Activated CD8-positive, alpha-beta T cell treated with anti-CD3 and anti-CD28 coated beads for 36 hours (primary cell): ENCODE data around the gene PTGES2. TPM values are rescaled to one million over a fixed set of nuclear protein-coding genes. Genes with fewer than 3 reads are reported as not detected.

Source experiments
- ATAC-seq: fragments of 200-7000 bp; cut with Tn5 transposase; one replicate; pipeline ENCODE4 v1.10.0; 2021; ENCODE audit warnings: mild to moderate bottlenecking, moderate library complexity
- CTCF ChIA-PET: fragments of 350-600 bp; sonication (Branson Sonifier 250); formaldehyde crosslinking; loops from one replicate; lab custom pipeline; 2021; ENCODE audit warnings: antibody characterized with exemption; lab: Charles Lee
- POLR2A ChIA-PET: fragments of 350-600 bp; sonication (Branson Sonifier 250); formaldehyde crosslinking; loops from one replicate; lab custom pipeline; 2021; ENCODE audit warnings: antibody characterized with exemption; lab: Charles Lee
- DNase-seq: peaks from one replicate; pipeline ENCODE4 v3.0.0-alpha.2; 2020
- H3K27ac Mint-ChIP-seq: one replicate; pipeline ENCODE4 v1.8.0; 2021; ENCODE audit warnings: mild to moderate bottlenecking, mixed read lengths
- H3K27me3 Mint-ChIP-seq: one replicate; pipeline ENCODE4 v1.8.0; 2021; ENCODE audit warnings: mixed read lengths
- H3K36me3 Mint-ChIP-seq: one replicate; pipeline ENCODE4 v1.8.0; 2021; ENCODE audit warnings: low read depth, mixed read lengths
- H3K4me1 Mint-ChIP-seq: one replicate; pipeline ENCODE4 v1.8.0; 2021; ENCODE audit warnings: low read depth, mixed read lengths
- H3K4me3 Mint-ChIP-seq: one replicate; pipeline ENCODE4 v1.8.0; 2021; ENCODE audit warnings: mild to moderate bottlenecking, moderate library complexity, mixed read lengths
- H3K9me3 Mint-ChIP-seq: one replicate; pipeline ENCODE4 v1.8.0; 2021; ENCODE audit warnings: mixed read lengths
- CTCF ChIP-seq: fragments of 200-600 bp; IDR thresholded peaks from one replicate; pipeline ENCODE4 v1.8.0; 2022; ENCODE audit warnings: antibody characterized with exemption, mild to moderate bottlenecking
- intact Hi-C: fragments of 100-400 bp; cut with micrococcal nuclease; formaldehyde crosslinking; loops from one replicate; pipeline ENCODE4 v1.10.0; 2022
- total RNA-seq, 2 experiments: library from RNA; stranded (reverse); gene quantifications; one replicate each; pipeline ENCODE4 v1.2.3, GENCODE V29; 2021

Gene PTGES2
- total RNA-seq, 2 experiments from 2014 or later, result 40.8 to 49.5 TPM

GRCh38 chr9:128118971-128119665, 8.4 kb downstream of the PTGES2 start:
- DNase-seq (no peak), ATAC-seq (no peak)
- Mint-ChIP-seq H3K36me3 (peaks cover 9% of the 10 kb centered on the region), H3K4me3 (no peak overlapping the region), H3K4me1 (peaks cover 10% of the 10 kb centered on the region), H3K27ac (no peak overlapping the region), H3K9me3 (no peaks in the 10 kb centered on the region), H3K27me3 (no peaks in the 10 kb centered on the region)
- TF ChIP-seq CTCF, result no peak
- CTCF ChIA-PET, result interaction anchor here (0.9 to 1.6 kb wide), 4 partner anchors 9 to 249 kb away, joined by 3 to 6 read pairs (median 3); no protein-coding TSS in a partner anchor
- POLR2A ChIA-PET, result no interaction called here
- intact Hi-C loops, result no loop called here

DNA sequence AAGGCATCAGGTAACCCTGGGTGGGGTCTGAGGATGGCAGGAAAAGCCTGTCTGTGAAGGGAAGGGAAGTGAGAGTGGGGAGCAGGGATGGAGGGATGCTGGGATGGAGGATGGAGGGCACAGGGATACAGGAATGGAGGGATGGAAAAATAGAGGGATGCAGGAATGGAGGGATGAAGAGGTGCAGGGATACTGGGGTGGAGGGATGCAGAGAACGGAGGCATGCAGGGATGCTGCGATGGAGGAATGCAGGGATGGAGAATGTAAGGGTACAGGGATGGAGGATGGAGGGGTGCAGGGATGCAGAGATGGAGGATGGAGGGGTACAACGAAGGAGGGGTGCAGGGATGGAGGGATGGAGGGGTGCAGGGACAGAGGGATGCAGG, 9.1 kb downstream of the PTGES2 start:
- CTCF ChIA-PET, result interaction anchor here (0.6 to 3.3 kb wide), 31 partner anchors 9 to 387 kb away, joined by 3 to 94 read pairs (median 6); partner anchors contain the start of genes BBLN and PTGES2
- H3K27ac Mint-ChIP-seq, result no peak overlapping the region
- no peak for ATAC-seq
- TF ChIP-seq CTCF, result no peak
- H3K4me1 Mint-ChIP-seq, result peaks cover 10% of the 10 kb centered on the region
- H3K36me3 Mint-ChIP-seq, result peaks cover 12% of the 10 kb centered on the region
- H3K9me3 Mint-ChIP-seq, result no peaks in the 10 kb centered on the region
- H3K4me3 Mint-ChIP-seq, result no peak overlapping the region
- POLR2A ChIA-PET, result no interaction called here
- no peaks in the 10 kb centered on the region for H3K27me3 Mint-ChIP-seq
- intact Hi-C loops, result no loop called here
- no peak for DNase-seq

- H3K4me1 Mint-ChIP-seq, result peaks cover 10% of the 10 kb centered on the region
- ChIA-PET CTCF (interaction anchor here (0.6 to 3.3 kb wide), 63 partner anchors 8 to 559 kb away, joined by 3 to 94 read pairs (median 4); partner anchors contain the start of genes BBLN, NAIF1, PTGES2 and SLC25A25), POLR2A (interaction anchor here (0.6 to 1.2 kb wide), 5 partner anchors 13 to 248 kb away, joined by 3 to 5 read pairs (median 3); no protein-coding TSS in a partner anchor)
- intact Hi-C loops, result no loop called here
- H3K27me3 Mint-ChIP-seq, result no peaks in the 10 kb centered on the region
- H3K36me3 Mint-ChIP-seq, result peaks cover 14% of the 10 kb centered on the region
- H3K9me3 Mint-ChIP-seq, result no peaks in the 10 kb centered on the region
- TF ChIP-seq CTCF, result peak; percentile 100
- peak; percentile 98 for DNase-seq
- H3K4me3 Mint-ChIP-seq, result no peak overlapping the region
- no peak overlapping the region for H3K27ac Mint-ChIP-seq
- ATAC-seq, result peak; percentile 91
Measured at GRCh38 chr9:128117613-128118471, 9.7 kb downstream of the PTGES2 start.

GRCh38 chr9:128116104-128117083, 11.1 kb downstream of the PTGES2 start:
- intact Hi-C loops, result no loop called here
- H3K9me3 Mint-ChIP-seq, result no peaks in the 10 kb centered on the region
- H3K27me3 Mint-ChIP-seq, result no peaks in the 10 kb centered on the region
- ATAC-seq (no peak), DNase-seq (no peak)
- ChIA-PET POLR2A (interaction anchor here (0.9 kb wide), 2 partner anchors 11 to 27 kb away, joined by 3 read pairs; no protein-coding TSS in a partner anchor), CTCF (interaction anchor here (0.6 to 3.3 kb wide), 14 partner anchors 9 to 195 kb away, joined by 3 to 94 read pairs (median 6); partner anchors contain the start of gene PTGES2)
- H3K36me3 Mint-ChIP-seq, result peaks cover 13% of the 10 kb centered on the region
- no peak for TF ChIP-seq CTCF
- no peak overlapping the region for H3K27ac Mint-ChIP-seq
- no peak overlapping the region for H3K4me3 Mint-ChIP-seq
- H3K4me1 Mint-ChIP-seq, result peaks cover 10% of the 10 kb centered on the region
